HCEC 1CT (cell line): ENCODE data around the gene RNF20.
A peak's percentile ranks its signal among the peaks of the same experiment; 100 is the strongest.
"Not testable (repeated sequence)": the region's sequence is repeated elsewhere in the genome, so short reads cannot be mapped to it uniquely, and the experiment has no call there.

Source experiments
- DNase-seq: peaks from one replicate; pipeline ENCODE4 v3.0.0-alpha.2; 2017

The RNF20 gene

DNA sequence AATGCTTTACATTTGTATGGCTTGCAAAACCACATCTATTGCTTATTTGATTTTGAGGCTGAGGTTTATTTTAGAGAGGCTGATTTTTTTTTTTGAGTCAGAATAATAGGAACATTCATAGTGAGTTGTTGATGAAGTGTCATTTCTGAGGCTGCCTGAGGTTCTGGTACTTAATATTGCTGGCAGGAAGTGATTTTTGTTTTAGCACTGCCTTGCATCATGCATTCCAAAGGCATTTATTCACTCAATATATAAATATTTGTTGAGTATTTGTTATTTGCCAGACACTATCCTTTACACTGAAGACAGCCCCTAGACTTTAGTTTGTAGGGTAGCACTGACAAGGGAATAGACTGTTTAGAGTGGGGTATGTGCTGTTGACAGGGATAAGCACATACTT lies 2.7 kb downstream of the RNF20 start:
- DNase-seq = peak; percentile 83

GRCh38 chr9:101536938-101537337 lies 3.3 kb downstream of the RNF20 start:
- DNase-seq = no peak

DNA sequence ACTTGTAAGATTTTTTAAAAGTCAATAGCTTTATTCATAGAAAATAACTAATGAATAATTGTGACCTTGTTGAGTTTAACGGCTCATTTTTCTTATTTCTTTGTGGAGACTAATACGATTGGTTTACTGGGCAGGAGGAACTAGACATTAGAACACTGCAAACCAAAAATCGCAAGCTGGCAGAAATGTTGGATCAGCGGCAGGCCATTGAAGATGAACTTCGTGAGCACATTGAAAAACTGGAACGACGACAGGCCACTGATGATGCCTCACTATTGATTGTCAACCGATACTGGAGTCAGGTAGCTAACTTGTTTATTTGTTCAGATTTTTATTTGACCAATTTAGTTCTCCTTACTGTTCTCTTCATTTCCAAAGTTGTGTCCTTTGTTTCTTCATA lies 6.4 kb downstream of the RNF20 start:
- no peak for DNase-seq

DNA sequence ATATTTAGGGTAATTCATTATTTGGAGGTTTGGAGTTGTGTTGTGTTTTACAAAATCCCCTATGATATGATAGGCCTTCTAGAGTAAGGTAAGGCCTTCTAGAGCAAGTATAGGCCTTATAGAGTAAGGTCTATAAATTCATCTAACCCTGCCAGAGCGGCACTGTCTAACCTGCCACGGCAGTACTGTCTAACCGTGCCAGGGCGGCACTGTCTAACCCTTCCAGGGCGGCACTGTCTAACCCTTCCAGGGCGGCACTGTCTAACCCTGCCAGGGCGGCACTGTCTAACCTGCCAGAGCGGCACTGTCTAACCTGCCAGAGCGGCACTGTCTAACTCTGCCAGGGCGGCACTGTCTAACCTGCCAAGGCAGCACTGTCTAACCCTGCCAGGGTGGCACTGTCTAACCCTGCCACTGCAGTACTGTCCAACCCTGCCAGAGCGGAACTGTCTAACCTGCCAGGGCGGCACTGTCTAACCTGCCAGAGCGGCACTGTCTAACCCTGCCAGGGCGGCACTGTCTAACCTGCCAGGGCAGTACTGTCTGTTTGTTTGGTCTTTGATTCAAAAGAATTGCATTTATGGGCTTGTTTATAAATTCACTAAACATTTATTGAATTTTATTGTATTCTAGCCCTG lies 9.6 kb downstream of the RNF20 start:
- no peak for DNase-seq

- not testable (repeated sequence) for DNase-seq
Observed at GRCh38 chr9:101549472-101550098, 15.9 kb downstream of the RNF20 start.

DNA sequence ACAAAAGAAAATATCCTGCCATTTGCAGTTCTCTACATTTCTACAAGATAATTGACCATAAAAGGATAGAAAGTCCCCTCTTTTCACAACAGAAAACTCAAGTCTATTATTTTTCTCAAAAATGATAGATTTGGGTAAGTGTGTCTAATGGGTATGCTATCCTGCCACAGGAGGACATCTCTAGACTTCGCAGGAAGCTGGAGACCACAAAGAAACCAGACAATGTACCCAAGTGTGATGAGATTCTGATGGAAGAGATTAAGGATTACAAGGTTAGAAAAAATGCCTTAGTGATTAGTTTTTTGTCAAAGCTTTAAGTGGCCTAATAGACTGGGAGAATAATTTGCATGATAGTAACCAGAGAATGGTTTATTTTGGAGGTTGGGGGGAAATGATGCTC lies 28.1 kb downstream of the RNF20 start:
- no peak for DNase-seq

DNA sequence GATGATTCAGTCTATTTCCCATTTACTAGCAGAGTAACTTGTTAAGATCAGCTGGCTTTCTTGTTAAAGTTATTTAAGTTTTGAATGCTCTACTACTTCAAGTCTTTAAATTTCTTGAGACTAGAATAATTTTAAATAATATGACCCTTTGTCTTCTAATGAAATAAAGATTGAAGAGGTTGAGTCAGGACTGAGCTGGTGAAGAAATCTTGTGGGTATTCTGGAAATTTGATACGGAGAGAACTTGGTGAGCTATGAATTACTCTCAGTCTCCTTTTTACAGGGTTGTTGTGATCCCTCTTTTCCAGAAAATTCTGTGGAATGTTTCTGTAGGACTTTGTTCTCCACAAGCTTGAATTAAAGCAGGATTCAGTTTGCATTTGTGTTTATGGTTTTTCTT lies 29.3 kb downstream of the RNF20 start:
- no peak for DNase-seq

- DNase-seq = no peak
Observed at GRCh38 chr9:101564252-101564651, 30.6 kb downstream of the RNF20 start.

- DNase-seq = peak; percentile 54
Observed at GRCh38 chr9:101566904-101567724, 33.5 kb downstream of the RNF20 start.

- no peak for DNase-seq
Observed at GRCh38 chr9:101567725-101568350, 34.2 kb downstream of the RNF20 start.

- DNase-seq = no peak
Observed at GRCh38 chr9:101569741-101570501, 36.3 kb downstream of the RNF20 start.

- no peak for DNase-seq
Observed at GRCh38 chr9:101571114-101571513, 37.5 kb downstream of the RNF20 start.

- DNase-seq = no peak
Observed at GRCh38 chr9:101572316-101572715, 38.7 kb downstream of the RNF20 start.

GRCh38 chr9:101574731-101575333 lies 41.2 kb downstream of the RNF20 start:
- DNase-seq = no peak

DNA sequence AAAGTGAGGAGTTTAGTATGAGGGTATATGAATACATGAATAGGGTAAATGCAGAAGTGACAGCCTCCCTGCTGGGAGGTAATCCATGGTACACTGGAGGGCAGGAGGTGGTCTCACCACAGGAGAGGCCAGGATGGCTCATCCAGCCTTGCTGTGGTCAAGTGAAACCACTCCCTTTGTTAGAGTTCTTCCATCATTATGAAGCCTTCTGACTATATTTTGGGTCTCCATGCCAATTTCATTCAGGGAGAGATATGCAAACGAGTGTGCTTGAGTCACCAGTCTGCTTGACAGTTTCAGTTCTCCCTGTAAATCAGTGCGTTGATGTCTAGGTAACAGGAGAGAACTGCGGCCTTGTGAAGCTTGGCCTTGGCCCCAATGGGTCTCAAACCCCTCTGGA lies 44.7 kb downstream of the RNF20 start:
- DNase-seq = no peak

DNA sequence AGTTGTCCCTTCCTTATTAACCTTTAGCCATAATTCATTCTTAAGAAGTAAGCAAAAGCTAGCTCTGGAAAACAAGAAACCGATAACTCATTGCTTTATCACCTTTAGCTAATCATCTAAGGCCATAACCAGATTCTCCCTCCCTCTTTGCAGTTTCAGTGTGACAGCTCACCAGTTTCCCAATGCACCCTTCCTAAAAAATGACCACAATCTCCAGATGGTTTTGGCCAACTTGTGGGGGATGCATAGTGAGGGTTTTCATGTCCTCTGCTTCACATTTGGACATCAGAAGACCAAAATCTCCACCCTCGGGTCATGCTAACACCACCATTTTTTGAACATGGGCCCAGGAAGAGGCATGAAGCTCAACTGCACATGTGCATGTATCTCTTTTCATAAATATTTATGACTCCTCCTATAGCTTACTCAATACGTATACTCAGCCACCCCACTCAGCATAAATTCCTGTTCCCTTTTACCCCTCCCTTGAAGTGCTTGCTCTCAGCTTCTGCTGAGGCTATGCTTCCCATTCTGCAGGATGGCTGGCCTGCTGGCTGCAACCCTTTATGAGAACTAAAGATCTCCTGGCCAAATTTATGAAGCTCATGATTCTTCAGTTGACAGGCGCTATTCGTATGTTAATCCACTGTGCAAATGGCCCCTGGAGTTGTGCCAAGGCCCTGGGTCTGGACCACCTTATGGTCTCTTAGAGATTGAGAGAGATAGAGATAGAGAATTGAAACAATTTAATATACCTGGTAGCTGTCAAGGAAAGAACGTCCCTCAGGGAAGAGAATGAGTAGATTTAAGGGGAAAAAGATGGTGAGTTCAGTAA lies 46.3 kb downstream of the RNF20 start:
- no peak for DNase-seq

DNA sequence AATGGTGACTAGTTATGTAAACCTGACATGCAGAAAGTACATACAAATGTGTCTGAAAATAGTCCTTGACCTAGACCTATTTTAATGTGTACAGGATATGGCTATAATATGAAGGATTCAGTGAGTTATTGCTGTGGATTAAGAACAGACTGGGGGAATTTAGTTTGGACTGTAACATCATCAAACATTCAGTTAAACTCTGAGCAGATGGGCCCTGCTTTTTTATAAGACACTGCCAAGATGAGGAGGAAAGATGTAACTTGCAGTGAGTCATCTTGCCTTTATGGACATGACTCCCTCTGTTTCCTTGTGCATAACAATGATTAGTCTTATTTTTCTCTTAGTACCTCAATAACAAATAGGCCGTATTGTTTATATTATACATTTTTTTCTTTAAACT lies 48.9 kb downstream of the RNF20 start:
- peak; percentile 96 for DNase-seq

DNA sequence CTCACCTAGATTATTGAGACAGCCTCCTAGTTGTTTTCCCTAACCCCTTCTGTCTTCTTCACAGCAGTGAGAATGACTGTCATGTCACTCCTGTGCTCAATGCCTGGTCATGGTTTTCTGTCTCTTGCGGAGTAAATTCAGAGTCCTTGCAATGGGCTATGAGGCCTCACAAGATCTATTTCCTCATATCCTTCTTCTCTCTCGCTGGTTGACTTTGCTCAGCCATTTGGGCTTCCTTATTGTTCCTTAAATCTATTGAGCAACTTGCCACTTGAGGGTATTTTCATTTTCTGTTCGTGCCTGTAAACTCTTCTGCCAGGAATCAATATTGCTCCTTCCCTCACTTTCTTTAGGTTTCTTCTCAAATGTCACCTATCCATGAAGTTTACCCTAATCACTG lies 52.1 kb downstream of the RNF20 start:
- no peak for DNase-seq

DNA sequence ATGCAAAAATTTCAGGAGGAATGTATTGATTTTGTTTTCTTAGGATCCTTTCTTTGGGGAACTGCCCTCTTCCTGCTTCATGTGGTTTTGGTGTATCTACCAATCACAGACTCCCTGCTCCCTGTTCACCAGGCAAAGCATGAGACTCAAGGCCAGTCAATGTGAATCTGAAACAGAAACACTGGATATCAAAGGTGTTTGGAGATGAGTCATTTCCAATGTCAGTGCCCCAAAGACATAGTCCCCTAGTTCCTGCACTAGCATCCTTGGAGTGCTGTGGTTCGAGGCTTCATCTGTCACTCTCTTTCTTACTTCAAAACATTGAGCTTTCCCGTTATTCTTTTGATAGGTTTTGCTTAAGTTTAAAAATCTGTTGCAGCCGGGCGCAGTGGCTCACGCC lies 53.0 kb downstream of the RNF20 start:
- DNase-seq = no peak

DNA sequence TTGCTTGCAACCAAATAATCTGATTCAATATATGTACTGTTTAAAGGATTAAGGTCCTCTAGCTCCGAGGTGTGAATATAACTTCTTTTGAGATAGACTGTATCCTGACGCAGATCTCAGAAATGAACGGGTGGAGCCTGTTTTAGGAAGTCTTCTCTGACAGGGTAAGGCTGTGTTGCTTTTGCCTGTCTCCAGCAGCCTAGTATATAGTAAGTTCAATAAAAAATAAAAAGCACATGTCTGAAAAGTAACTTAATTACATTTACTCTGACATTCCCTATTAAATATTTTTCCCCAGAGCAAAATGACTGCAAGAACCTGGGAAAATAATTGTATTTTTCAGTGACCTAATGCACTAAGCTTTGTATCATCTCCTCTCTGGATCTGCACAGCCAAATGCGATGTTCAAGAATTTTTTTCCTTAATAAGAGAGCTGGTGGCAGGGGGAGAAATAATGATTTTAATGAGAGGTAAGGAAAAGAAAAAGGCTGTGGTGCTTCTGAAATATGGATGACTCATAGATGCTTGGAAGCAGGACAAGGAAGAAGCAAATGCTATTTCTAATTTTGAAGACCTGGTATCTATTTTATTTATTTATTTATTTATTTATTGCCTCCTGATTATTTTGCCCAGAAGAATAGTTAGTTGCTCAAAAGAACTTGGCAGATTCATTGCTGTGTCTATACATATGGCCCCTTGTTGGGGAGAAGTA lies 53.8 kb downstream of the RNF20 start:
- peak; percentile 55 for DNase-seq

DNA sequence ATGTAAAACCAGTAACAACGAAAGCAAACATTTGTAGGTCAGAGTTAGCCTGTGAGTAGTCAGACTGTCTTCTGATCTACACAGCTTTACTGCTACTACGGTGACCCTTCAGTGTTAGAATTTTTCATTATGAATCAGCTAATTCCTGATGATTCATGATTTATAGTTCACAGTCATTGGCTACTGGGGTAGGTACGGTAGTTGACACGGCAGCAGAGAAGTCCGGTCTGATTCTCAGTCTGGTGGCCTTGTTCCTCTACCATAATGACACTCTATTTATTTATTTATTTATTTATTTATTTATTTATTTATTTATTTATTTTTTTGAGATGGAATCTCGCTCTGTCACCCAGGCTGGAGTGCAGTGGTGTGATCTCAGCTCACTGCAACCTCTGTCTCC lies 56.4 kb downstream of the RNF20 start:
- peak; percentile 94 for DNase-seq
